ENCODE measurements around the gene PIBF1.
"Not testable (repeated sequence)": the region's sequence is repeated elsewhere in the genome, so short reads cannot be mapped to it uniquely, and the experiment has no call there.

The PIBF1 gene

DNA sequence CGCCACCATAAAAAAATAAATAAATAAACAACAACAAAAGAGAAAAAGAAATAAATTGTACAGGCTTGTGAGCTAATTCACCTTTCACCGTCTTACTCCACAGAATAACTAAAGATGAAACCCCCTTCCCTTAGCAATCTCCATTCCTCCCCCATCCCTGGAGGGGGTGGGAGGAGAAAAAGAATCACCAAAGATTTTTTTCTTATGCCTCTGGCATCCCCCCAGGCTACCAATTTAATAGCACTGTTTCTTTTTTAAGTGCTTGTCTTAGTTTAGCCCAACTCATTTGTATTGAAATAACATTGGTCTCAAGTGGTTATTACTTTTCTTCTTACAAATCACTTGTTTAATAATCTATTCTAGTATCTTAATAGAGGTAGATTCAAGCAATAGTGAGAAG is 253.0 kb downstream of the PIBF1 start:
- DNase-seq: no peak

DNA sequence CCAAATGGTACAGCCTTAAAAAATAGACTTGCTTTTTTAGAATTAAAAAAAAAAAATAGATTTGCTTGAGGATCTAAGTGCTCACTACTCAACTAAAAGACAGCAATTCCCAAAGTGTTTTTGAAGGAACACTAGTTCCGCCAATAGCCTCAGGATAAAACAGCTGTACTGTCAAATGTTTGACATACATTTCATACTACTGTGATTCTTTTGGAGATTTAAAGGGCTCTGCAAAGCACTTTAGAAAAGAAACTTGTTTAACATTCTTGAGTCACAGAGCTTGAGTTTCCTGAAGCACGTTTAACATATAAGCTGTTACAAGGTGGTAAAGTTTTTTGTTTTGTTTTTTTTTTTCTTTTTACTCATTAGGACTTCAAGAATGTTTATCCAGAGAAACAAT is 253.7 kb downstream of the PIBF1 start:
- no peak for DNase-seq

DNA sequence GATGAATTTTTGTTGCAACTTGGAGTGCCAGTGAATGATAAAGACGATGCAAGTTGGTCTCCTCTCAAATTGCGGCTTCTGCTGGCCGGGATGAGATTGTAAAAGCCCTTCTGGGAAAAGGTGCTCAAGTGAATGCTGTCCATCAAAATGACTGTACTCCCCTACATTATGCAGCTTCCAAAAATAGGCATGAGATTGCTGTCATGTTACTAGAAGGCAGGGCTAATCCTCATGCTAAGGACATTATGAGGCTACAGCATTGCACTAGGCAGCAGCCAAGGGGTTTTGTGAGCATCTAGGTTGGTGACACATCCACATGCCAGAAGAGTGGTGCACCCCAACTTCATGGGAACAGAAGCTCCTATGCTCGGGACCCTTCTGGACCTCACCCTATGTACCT is 254.6 kb downstream of the PIBF1 start:
- no peak for DNase-seq

DNA sequence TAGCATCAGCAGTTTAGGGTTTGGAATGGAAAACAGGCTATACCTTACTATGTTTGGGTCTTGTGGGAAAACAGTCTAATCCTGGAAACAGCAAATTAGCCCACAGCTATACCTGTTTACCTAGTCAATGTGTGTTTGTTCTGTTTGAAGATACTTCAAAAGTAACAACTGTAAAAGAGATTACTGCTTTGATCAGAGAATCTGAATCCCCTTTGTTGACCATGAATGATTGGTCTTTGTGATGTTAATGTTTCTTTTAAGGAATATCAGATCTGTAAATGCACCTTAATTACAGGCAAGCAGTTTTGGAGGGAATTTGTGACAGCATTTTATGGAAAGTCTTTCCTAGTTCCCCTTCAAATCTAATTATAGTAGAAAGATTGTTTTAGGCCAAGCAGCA is 256.1 kb downstream of the PIBF1 start:
- no peak for DNase-seq

DNA sequence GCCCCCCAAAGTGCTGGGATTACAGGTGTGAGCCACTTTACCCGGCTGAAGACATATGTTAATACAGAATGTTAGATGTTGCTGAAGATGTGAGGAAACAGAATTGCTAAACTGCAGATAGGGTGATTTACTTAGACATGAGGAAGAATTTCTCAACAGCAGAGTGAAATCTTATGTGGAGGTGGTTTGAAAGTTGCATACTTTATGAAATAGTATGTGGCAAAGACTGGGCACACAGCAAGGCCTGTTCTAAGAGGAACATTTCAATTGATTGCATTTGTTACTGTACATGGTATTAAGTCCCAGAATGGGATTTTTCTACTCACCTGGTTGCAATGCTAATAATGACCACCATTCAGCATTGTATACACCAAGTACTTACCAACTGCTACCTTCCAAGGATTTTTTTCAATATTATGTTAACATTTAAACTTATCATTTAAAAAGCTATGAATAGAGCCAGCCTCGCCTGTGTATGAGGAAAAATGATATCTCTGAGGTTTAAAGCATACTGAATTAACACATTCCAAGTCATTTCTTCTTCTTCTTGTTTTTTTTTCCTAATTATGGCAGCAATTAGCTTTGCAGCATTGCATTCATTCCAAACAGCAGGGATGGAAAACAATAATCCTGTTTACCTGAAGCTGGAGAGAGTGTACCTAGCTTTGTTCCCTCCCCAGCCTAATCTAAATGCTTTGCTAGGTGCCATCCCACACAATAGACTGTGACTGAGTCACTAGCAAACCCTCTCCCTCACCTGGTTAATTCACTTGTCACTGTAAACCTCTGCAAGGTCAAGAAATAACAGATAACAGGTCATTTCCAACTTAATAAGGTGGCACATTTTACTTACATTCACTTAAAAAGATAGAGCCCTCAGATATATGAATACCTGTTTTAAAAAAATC is 257.5 kb downstream of the PIBF1 start:
- no peak for DNase-seq

DNA sequence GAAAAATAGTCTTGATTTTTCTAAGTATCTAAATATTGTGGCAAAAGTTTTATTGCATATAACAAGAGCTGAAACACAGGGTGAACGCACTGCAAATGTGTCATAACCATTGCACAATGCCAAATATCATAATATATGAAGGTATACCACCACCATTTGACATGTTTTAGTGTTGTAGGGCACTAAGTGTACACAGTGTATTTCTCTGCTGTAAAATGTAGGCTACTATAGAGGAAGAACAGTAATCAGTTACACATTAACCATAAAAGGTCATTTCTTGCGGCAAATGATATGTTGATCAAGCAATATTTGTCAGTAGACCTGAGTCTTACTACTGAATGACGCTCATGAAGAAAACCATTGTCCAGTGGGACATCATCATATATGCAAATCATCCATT is 258.6 kb downstream of the PIBF1 start:
- no peak for DNase-seq

DNA sequence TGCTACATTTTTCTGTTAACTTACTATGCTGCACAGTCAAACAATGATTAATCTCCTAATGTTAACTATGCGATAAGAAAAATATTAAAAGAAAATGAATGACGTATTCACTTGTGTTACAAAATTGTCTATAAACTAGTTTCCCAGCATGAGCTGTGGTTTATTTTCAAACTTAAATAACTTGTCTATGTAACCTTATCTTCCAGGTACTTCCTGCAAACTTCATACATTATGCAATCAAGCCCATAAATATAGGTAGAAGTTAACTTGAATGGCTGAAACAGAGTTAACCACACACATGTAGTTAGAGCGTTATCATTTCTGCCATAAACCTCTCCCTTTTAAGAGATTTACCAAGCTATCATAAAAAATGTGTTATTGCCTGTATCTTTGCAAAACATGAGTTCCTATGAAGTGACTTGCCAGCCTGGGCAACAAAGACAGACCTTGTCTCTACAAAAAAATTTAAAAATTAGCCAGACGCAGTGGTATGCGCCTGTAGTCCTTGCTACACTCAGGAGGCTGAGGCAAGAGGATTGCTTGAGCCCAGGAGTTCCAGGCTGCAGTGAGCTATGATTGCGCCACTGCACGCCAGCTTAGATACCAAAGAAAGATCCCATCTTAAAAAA is 259.1 kb downstream of the PIBF1 start:
- DNase-seq: no peak

DNA sequence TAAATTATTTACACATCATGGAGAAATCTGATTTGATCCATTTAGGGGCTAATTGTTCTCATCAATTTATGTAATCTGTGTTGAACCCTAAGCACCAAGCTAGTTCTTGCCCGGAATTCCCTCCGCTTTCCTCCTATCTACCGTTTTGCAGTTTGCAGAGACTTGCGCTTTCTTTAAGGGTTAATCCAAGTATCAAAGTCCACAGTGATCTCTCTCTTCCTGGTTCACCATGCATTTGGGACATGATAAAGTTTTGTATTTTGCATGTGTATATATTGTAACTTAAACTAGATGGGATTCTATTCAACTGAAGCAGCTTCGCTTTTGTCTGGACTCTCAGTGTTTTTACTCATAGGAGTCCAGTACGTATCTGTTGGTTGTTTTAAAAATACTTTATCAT is 263.1 kb downstream of the PIBF1 start:
- DNase-seq: no peak

DNA sequence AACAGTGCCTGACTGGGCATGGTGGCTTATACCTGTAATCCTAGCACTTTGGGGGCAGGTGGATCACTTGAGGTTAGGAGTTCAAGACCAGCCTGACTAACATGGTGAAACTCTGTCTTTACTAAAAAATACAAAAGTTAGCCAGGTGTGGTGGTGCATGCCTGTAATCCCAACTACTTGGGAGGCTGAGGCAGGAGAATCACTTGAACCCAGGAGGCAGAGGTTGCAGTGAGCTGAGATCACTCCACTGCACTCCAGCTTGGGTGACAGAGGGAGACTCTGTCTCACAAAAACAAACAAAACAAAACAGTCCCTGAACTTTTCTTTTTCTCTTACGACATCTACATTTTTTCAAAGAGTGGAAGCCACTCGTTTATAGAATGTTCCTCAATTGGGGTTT is 266.7 kb downstream of the PIBF1 start:
- not testable (repeated sequence) for DNase-seq

DNA sequence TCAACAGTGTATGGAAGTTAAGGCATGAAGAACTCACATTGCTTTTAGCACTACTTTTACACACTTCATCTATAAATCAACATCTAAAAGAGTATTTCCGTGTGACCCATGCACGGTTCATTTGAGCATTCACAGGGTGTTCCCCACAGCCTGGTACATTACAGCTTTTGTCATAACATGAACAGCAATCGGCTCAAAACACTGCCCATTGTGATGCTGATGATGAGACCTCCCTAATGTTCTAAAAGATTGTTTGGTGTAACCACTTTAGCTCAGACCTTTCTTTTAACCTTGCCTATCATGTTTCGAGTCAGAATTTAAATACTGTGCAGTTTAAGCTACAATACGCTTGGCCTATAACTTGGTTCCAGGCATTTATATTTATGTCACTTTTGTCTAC is 272.8 kb downstream of the PIBF1 start:
- DNase-seq: no peak

DNA sequence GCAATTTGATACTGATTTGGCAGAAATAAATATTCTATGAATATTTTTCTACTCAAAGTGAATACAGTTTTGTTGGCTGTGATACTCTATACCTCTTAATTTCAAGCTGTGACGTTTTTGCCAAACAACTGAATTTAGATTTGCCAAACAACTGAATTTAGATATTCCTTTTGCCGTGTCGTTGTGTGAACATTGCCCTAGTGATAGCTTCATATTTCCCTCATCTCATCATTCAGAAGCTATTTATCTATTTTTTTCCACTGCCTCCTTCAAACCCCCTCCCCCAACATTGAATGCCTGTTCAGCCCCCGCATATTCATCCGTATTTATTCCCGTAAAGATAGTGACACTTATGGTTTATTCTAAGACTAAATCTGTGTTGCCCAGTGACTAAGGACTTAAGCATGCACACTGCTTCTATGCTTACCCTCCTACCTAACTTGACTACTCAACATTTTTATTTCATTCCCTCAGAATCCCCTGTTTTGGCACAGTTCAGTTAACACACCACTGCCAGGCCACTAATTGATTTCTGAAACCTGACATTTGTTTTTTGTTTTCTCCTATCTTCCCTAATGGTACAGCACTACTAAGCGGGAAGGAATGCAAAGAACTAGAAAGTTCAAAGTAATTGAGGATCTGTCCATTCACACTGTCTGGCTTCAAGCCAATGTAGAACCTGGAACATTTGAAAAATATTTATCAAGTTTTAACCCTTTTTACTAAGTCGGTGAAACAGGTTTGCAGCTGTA is 274.1 kb downstream of the PIBF1 start:
- DNase-seq: no peak

DNA sequence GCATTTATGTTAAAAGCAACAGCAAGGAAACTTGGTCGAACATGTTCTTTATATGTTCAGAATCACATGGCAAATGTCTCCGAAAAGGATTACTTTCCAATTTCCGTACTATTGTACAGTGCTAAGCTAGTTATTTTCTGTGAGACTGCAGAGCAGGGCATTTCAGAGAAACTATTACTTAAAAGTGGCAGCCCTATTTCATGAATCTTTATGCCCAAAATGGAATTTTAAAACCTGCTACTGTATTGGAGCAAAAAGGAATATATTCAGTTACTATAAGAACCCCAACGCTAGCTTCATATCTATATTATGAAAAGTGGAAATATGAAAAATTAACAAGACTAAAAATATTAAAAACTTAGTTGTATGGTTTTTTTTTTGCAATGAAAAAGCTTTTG is 274.6 kb downstream of the PIBF1 start:
- no peak for DNase-seq

DNA sequence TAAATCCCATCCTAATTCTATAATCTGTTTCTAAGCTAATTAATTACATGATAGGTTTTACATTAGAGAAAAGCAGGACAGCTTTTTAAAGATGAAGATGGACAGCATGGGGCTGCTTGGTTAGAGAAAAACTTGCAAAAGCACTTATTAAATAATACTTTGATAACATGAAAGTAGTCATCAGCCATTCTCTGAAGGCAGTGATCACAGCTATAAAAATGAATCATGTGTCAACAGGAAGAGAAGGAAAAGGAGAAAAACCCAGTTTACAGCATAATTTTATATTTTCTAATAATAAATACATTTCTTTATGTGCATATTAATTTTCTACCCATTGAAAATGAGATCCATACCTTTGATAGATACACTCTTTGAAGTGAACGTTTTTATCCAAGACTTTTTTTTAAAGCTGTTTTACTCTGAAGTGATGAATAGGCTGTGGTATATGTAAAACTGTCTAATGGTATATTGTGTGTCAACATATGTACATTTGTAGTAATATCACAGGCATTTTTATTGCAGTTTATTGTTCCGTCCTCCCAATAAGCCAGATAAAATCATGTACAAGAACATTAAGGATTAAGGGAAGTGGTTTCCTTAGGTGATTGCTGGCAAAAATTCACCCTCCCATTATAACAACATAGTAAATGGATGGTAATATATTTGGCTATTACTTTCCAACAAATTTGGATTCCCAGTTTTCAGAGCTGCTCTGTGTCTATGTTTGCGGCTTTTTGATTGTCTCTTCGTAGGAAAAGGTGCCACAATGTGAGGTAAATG is 275.5 kb downstream of the PIBF1 start:
- DNase-seq: no peak

DNA sequence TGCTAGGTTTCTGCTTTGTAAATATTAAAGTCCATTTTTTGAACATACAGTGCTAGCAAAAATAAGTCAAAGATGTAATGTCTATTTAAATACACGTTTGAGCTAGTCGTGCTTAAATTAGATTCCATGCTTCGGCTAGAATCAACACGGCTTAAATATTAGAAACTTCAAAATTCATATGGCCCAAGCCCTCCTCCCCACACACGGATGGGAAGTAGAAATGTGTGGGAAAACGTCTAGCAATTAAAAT is 276.1 kb downstream of the PIBF1 start:
- no peak for DNase-seq

DNA sequence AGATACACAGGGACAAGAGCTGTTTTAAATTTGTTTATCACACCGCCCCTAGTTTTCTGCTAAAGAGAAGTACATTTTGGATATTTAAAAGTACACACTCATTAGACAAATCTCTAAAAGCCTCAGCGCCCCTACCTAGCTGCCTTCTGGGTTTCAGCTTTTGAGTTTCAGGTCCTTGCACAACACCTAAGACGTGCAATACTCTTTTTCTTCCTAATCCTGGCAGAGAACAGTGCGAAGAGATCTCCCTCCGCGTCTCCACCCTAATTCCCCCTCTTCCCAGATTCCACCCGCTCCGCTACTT is 276.5 kb downstream of the PIBF1 start:
- no peak for DNase-seq

DNA sequence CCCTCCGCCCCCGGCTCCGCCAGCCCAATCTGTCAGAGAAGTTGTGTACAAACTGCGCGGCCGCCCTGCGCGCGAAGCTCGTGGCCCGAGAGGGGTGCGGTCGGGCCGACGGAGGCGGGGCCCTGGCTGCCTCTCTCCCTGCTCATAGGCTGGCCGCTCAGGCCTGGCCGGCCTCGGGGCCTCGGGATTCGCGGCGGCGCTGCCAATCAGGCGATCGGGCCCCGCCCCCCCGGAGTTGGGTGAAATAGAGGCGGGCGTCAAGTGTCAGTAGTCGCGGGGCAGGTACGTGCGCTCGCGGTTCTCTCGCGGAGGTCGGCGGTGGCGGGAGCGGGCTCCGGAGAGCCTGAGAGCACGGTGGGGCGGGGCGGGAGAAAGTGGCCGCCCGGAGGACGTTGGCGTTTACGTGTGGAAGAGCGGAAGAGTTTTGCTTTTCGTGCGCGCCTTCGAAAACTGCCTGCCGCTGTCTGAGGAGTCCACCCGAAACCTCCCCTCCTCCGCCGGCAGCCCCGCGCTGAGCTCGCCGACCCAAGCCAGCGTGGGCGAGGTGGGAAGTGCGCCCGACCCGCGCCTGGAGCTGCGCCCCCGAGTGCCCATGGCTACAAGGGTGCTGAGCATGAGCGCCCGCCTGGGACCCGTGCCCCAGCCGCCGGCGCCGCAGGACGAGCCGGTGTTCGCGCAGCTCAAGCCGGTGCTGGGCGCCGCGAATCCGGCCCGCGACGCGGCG is 277.0 kb downstream of the PIBF1 start, which contains the start of gene KLF5:
Gene KLF5 (plus strand): TSS at position 270 of the 724 bp plus-strand sequence. CDS start 323 bp downstream, at position 593.
- DNase-seq: peak; percentile 95

DNA sequence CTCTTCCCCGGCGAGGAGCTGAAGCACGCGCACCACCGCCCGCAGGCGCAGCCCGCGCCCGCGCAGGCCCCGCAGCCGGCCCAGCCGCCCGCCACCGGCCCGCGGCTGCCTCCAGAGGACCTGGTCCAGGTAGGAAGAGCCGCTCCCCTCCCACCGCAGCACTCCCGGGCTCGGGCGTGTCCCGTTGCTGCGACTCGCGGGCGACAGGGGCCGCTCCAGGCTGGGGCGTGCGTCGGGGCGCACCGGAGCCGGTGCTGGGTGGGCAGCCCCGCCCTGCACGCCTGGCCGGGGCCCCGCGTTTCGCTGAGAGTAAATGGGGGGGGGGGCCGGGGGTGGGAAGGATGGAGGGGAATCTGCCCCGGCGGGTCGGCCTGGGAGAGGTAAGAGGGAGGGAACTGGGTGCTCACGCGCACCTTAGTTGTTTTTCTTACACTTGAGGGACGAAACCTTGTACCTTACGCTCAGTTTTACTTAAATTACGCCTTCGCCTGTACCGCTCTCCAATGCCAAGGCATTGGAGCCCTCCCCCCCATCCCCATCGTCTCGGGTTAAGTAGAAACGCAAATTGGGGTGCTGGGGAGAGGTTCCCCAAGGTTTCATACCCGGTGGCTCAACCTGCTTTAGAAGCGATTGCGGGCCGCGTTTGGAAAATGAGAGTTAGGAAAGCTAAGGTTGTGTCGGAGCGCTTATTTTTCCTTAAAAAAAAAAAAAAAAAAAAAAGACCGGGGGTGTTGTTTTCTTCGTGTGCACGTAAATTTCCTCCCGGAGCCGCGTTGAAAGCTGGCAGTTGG is 277.7 kb downstream of the PIBF1 start:
- DNase-seq: peak; percentile 37

DNA sequence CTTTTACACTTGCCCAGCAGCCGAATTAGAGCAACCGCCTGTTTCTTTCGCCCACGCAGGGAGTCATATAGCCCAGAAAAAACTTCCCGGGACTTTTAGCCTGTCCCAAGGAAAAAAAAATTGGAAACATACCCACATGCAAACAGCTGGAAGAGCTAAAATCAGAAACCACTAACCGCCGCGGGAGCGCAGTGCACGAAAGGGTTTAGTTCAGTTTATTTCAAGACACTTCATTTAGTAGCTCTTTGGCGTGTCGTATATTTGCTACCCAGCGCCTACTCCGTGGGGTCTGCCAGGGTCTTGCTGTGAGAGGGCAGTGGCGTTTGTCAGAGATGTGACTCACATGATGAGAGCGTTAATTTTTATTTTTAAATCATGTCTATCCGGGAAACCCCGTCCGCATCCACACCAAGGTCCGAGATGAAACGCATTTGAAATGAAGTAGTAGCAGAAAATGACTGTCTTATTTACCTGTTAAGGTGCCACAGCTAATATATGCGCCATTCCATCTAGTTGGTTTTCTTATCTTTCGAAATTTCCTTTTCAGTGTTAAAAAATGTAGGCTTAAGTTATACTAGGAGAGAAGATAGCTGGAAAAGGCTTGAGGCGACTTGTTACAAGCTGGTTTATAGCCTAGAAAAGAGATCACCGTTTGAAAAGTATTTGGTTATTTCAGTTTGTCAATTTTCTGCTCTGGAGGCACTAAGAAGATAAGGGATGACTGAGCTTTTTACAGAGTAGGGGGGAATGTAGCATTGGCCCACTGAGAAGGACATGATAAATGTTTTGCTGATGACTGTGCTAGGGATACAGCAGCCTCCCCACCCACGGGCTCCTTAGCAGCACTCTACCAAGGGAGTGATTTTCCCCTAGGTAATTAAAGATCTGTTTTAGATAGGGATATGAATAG is 278.6 kb downstream of the PIBF1 start:
- no peak for DNase-seq

DNA sequence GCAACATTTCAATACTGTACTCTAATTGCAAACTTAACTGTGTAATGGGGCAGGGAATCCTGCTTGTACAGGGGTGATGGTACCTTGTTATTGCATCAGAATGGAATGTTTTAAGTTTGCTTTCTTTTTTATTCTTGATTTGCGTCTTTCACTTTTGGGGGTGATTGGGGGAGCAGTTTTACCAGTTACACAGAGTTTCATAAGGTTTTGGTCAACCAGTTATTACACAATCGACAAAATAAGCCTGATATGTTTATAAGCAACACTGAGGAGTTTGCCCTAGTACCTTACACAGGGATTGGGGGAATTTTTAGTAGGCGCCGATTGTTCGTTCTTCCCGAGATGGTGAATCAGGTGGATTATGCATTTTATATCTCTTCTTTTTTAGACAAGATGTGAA is 279.5 kb downstream of the PIBF1 start:
- DNase-seq: no peak

DNA sequence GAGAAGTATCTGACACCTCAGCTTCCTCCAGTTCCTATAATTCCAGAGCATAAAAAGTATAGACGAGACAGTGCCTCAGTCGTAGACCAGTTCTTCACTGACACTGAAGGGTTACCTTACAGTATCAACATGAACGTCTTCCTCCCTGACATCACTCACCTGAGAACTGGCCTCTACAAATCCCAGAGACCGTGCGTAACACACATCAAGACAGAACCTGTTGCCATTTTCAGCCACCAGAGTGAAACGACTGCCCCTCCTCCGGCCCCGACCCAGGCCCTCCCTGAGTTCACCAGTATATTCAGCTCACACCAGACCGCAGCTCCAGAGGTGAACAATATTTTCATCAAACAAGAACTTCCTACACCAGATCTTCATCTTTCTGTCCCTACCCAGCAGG is 279.9 kb downstream of the PIBF1 start:
- DNase-seq: no peak

DNA sequence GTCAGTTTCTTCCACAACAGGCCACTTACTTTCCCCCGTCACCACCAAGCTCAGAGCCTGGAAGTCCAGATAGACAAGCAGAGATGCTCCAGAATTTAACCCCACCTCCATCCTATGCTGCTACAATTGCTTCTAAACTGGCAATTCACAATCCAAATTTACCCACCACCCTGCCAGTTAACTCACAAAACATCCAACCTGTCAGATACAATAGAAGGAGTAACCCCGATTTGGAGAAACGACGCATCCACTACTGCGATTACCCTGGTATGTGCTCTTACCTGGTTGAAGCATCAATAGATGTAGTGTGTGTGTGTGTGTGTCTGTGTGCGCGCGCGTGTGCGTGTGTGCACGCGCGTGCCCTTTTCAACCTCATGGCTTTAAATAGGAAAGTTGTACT is 280.5 kb downstream of the PIBF1 start:
- no peak for DNase-seq
